Loucy (cell line): ENCODE data around the gene JPT2.

Experiments used
- EZH2phosphoT487 ChIP-seq: fragments of 200-600 bp; IDR thresholded peaks from 2 replicates; pipeline ENCODE4 v1.6.1; 2018; ENCODE audit warnings: antibody characterized with exemption, mild to moderate bottlenecking, moderate library complexity, borderline replicate concordance
- TF ChIP-seq, protein P1 (sequence below): fragments of 200-600 bp; sonication (generic); conservative IDR thresholded peaks from 2 replicates; pipeline ENCODE4 v1.5.1; 2014; ENCODE audit warnings: mild to moderate bottlenecking, antibody characterized with exemption, low read length

DNA sequence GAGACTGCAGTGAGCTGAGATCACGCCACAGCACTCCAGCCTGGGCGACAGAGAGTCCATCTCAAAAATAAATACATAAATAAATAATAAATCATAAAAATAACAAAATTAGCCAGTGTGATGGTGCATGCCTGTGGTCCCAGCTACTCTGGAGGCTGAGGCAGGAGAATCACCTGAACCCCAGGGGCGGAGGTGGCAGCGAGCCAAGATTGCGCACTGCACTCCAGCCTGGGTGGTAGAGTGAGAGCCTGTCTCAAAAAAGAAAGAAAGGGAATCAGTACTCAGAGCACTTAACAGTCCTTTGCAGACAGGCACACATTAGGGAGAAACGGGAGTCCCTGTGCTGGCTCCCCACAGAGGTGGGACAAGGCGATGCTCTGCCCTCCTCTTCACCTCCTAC lies 53.0 kb downstream of the JPT2 start:
- TF ChIP-seq, protein P1, sequence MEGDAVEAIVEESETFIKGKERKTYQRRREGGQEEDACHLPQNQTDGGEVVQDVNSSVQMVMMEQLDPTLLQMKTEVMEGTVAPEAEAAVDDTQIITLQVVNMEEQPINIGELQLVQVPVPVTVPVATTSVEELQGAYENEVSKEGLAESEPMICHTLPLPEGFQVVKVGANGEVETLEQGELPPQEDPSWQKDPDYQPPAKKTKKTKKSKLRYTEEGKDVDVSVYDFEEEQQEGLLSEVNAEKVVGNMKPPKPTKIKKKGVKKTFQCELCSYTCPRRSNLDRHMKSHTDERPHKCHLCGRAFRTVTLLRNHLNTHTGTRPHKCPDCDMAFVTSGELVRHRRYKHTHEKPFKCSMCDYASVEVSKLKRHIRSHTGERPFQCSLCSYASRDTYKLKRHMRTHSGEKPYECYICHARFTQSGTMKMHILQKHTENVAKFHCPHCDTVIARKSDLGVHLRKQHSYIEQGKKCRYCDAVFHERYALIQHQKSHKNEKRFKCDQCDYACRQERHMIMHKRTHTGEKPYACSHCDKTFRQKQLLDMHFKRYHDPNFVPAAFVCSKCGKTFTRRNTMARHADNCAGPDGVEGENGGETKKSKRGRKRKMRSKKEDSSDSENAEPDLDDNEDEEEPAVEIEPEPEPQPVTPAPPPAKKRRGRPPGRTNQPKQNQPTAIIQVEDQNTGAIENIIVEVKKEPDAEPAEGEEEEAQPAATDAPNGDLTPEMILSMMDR: no peak
- TF ChIP-seq EZH2phosphoT487: no peak
